Nucleus accumbens (tissue), 56 donors: ENCODE results near the gene KCNT1.

ENCODE experiments used
- DNase-seq, 56 donors: peaks; one replicate each; lab custom pipeline; 2025; lab: John Stamatoyannopoulos, UW

The KCNT1 gene

GRCh38 chr9:135830496-135830895 is 128.5 kb downstream of the KCNT1 start:
- no peak for DNase-seq

- no peak for DNase-seq
Observed at GRCh38 chr9:135833864-135834263, 131.9 kb downstream of the KCNT1 start.

- no peak for DNase-seq
Observed at GRCh38 chr9:135835131-135835530, 133.1 kb downstream of the KCNT1 start.

DNA sequence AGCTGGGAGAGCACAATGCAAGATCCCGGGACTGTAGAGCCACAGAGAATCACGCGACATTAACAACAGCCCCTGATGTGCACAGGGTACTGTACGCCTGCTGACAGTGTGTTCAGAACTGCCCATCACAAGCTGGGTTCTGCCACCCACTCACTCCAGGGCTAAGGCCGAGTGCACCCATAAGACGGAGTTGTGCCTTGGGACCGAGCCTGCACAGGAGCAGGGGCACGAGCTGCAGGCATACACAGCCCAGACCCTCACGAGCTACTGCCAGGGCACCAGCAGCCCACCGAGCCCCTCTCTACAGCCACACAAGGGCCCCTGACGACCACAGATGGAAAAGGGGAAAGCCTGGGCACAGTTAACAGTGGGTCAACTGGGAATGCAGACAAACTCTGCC is 137.5 kb downstream of the KCNT1 start:
- no peak for DNase-seq

GRCh38 chr9:135840107-135840506 is 138.1 kb downstream of the KCNT1 start:
- no peak for DNase-seq

- DNase-seq, result no peak
Observed at GRCh38 chr9:135840539-135840938, 138.6 kb downstream of the KCNT1 start.
